C4-2B (cell line): ENCODE data around the gene ATP5F1D.

Experiments used
- H3K27ac ChIP-seq: fragments of 450-650 bp; 2 replicates; pipeline ENCODE4 v1.5.1; 2017
- ZFX ChIP-seq: fragments of 450-650 bp; IDR thresholded peaks from 2 replicates; pipeline ENCODE4 v1.6.1; 2017
- TF ChIP-seq, protein P1 (sequence below): fragments of 450-650 bp; conservative IDR thresholded peaks from 2 replicates; pipeline ENCODE4 v1.5.1; 2017; ENCODE audit warnings: mild to moderate bottlenecking

Gene ATP5F1D

DNA sequence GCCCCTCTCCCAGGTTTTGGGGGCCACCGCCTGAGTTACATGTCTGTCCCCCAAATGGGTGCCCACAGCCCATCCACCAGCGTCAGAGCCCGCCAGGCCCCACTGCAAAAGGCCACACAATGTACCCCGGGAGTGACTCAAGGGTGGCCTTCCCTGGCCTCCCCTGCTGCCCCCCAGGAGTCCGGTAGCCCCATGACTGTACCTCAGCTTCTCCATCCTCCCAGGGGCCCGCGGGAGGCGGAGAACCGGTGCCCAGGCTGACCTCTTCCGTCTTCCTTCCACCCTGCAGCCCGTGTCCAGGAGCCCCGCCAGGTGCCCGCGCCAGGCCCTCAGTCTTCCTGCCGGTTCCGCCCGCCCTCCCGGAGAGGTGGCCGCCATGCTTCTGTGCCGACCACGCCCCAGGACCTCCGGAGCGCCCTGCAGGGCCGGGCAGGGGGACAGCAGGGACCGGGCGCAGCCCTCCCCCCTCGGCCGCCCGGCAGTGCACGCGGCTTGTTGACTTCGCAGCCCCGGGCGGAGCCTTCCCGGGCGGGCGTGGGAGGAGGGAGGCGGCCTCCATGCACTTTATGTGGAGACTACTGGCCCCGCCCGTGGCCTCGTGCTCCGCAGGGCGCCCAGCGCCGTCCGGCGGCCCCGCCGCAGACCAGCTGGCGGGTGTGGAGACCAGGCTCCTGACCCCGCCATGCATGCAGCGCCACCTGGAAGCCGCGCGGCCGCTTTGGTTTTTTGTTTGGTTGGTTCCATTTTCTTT, 14.1 kb upstream of the ATP5F1D start:
- no peak for TF ChIP-seq ZFX
- TF ChIP-seq, protein P1, sequence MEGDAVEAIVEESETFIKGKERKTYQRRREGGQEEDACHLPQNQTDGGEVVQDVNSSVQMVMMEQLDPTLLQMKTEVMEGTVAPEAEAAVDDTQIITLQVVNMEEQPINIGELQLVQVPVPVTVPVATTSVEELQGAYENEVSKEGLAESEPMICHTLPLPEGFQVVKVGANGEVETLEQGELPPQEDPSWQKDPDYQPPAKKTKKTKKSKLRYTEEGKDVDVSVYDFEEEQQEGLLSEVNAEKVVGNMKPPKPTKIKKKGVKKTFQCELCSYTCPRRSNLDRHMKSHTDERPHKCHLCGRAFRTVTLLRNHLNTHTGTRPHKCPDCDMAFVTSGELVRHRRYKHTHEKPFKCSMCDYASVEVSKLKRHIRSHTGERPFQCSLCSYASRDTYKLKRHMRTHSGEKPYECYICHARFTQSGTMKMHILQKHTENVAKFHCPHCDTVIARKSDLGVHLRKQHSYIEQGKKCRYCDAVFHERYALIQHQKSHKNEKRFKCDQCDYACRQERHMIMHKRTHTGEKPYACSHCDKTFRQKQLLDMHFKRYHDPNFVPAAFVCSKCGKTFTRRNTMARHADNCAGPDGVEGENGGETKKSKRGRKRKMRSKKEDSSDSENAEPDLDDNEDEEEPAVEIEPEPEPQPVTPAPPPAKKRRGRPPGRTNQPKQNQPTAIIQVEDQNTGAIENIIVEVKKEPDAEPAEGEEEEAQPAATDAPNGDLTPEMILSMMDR = no peak
- H3K27ac ChIP-seq = no peak overlapping the region

DNA sequence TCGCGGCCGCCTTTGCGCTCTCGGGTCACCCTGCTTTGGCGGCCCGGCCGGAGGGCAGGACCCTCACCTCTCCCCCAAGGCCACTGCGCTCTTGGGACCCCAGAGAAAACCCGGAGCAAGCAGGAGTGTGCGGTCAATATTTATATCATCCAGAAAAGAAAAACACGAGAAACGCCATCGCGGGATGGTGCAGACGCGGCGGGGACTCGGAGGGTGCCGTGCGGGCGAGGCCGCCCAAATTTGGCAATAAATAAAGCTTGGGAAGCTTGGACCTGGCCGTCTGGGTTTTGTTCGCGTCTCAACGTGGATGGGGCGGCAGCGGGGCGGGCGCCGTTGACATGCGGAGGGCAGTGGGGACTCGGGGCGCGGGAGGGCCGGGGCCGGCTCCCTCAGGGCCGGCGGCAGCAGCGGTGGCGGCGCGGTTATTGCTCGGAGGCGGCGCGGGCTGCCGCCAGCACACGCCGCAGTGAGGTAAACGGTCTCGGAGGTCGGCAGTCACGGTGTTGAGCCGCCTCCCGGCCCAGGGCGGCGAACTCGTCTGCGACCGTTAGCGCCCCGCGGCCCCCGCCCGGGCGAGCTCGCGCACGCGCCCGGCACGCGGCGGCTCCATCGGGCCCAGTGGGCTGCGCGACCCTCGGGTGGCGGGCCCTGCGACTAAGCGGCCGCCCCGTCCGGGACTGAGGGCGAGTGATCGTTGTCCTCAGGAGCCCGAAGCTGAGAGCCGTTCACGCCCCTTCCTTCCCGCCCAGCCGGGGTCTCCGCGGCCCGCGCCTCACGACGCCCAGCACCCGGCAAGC, 13.2 kb upstream of the ATP5F1D start:
- H3K27ac ChIP-seq = no peak overlapping the region
- TF ChIP-seq ZFX = no peak
- TF ChIP-seq, protein P1 = no peak

DNA sequence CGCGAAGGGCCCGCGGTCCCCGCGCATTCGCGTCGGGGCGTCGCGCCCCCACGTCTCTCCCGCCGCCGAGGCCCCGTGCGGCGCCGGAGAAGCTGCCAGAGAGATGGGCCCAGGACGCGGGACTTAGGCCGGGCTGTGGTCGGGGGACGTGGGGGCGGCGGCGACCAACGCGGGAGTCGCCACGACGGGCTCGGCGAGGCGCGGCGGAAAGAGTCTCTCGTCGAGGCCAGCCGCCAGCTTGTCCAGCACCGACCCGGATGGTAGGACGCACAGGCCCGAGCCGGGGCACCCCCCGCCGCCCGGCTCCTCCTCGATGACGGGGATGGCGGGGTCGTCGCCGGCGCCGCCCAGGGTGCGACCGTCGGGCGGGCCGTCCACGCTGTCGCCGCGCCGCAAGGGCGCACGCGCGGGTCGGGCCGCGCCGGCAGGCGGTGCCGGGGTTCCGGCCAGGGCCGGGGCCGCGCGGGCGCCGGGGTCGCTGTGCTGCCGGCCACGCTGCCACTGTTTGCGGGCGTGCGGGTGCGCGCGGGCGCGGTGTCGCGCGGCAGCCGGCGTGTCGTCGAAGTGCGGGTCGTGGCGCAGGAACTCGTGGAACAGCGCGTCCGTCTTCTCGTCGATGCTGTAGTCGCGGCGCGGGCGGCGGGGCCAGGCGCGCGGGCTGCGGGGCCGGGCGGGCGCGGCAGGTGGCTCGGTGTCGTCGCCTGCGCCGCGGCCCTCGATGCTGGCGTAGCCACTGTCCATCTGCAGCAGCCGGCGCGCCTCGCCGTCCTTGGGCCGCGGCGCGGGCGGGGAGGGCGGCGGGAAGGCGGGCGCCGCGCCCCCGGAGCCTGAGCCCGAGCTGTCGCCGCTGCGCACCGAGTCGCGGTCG, 12.3 kb upstream of the ATP5F1D start:
- no peak for TF ChIP-seq ZFX
- TF ChIP-seq, protein P1 = no peak

GRCh38 chr19:1229924-1230782, 11.4 kb upstream of the ATP5F1D start:
- H3K27ac ChIP-seq = no peak overlapping the region
- no peak for TF ChIP-seq ZFX
- TF ChIP-seq, protein P1 = no peak

More for the DNA sequence above, 12.3 kb upstream of the ATP5F1D start:
- no peak overlapping the region for H3K27ac ChIP-seq

DNA sequence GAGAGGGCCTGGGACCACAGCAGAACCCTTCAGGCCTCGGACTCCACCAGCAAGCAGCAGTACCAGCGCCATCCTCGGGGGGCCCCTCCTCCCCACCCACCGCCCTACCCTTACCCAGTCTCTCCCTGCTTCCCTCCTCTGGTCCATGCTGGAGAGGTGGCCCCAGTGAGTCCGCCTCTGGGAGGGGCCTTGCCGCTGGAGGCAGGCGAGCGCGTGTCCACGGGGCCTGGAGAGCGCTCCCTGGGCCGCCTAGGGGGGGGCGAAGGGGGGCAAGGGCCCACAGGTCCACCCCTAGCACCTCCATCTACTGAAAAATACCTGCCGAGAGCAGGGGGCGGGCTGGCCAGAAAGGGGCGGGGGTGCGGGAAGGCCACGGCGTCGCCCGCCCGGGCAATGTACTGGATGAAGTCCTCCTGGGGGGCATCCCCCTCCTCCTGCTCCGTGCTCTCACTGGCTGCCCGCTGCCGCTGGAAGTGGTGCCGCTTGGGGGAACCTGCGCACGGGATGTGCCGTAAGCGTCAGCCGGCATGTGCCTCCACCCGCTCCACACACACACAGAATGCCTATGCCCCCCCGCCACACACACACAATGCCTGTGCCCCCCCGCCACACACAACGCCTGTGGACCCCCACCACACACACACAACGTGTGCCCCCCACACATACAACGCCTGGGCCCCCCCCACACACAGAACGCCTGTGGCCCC, 10.6 kb upstream of the ATP5F1D start:
- TF ChIP-seq, protein P1 = no peak
- no peak for TF ChIP-seq ZFX
- H3K27ac ChIP-seq = no peak overlapping the region
